OCI-LY7 (cell line): ENCODE results near the gene GRB10. TPM values are rescaled to one million over a fixed set of nuclear protein-coding genes. Genes with fewer than 3 reads are reported as not detected.

Source experiments
- BruUV-seq: library from RNA; stranded (reverse); fragments of 400-500 nt; replicated peaks from 2 replicates; lab custom pipeline; 2021; lab: Mats Ljungman, UMichigan
- CTCF ChIA-PET: fragments of 300-600 bp; sonication (Branson Sonifier 250); formaldehyde crosslinking; loops from one replicate; lab custom pipeline; 2022; ENCODE audit warnings: antibody characterized with exemption; ENCODE audit not compliant: unreplicated experiment; lab: Charles Lee
- POLR2A ChIA-PET: fragments of 300-600 bp; sonication (Branson Sonifier 250); formaldehyde crosslinking; loops from one replicate; lab custom pipeline; 2022; ENCODE audit warnings: antibody characterized with exemption; lab: Charles Lee
- DNase-seq: peaks from one replicate; pipeline ENCODE4 v3.0.0-alpha.2; 2015; ENCODE audit warnings: low spot score
- H2AFZ ChIP-seq: fragments of 200-600 bp; sonication (generic), shearing (Covaris generic); 2 replicates; pipeline ENCODE4 v1.6.1; 2014; ENCODE audit warnings: mild to moderate bottlenecking, antibody characterized with exemption, low read length, moderate library complexity
- H3K27ac ChIP-seq: fragments of 200-600 bp; sonication (generic); 2 replicates; pipeline ENCODE4 v1.5.1; 2014; ENCODE audit warnings: mixed run types, low read depth, mild to moderate bottlenecking, moderate library complexity, low read length, inconsistent platforms; ENCODE audit not compliant: poor library complexity, severe bottlenecking
- H3K36me3 ChIP-seq: fragments of 200-600 bp; sonication (generic); 2 replicates; pipeline ENCODE4 v1.6.1; 2014; ENCODE audit warnings: mild to moderate bottlenecking, antibody characterized with exemption, low read length, moderate library complexity, mixed read lengths; ENCODE audit not compliant: insufficient read depth
- H3K4me1 ChIP-seq: fragments of 200-600 bp; sonication (generic); 2 replicates; pipeline ENCODE4 v1.5.1; 2014; ENCODE audit warnings: mild to moderate bottlenecking, low read length; ENCODE audit not compliant: insufficient read depth, poor library complexity, severe bottlenecking
- H3K4me2 ChIP-seq: fragments of 200-600 bp; sonication (generic); 2 replicates; pipeline ENCODE4 v1.6.1; 2014; ENCODE audit warnings: mild to moderate bottlenecking, low read length
- H3K4me3 ChIP-seq: fragments of 200-600 bp; sonication (generic); 2 replicates; pipeline ENCODE4 v1.5.1; 2014; ENCODE audit warnings: mild to moderate bottlenecking, low read depth, low read length; ENCODE audit not compliant: poor library complexity, severe bottlenecking
- H3K79me2 ChIP-seq: fragments of 200-600 bp; sonication (generic); 2 replicates; pipeline ENCODE4 v1.6.1; 2016; ENCODE audit warnings: low read depth, mild to moderate bottlenecking, low read length, moderate library complexity, mixed read lengths; ENCODE audit not compliant: insufficient read depth
- H3K9me2 ChIP-seq: fragments of 200-600 bp; sonication (generic); 2 replicates; pipeline ENCODE4 v1.6.1; 2016; ENCODE audit warnings: mild to moderate bottlenecking, low read length, mixed read lengths; ENCODE audit not compliant: insufficient read depth
- H3K9me3 ChIP-seq: fragments of 200-600 bp; sonication (generic); 2 replicates; pipeline ENCODE4 v1.6.1; 2014; ENCODE audit warnings: mild to moderate bottlenecking, mixed run types, low read length, mixed read lengths
- H4K20me1 ChIP-seq: fragments of 200-600 bp; sonication (generic); 2 replicates; pipeline ENCODE4 v1.6.1; 2014; ENCODE audit warnings: mild to moderate bottlenecking, antibody characterized with exemption, low read length, moderate library complexity, mixed read lengths; ENCODE audit not compliant: insufficient read depth
- EZH2phosphoT487 ChIP-seq: fragments of 200-600 bp; sonication (generic); IDR thresholded peaks from 2 replicates; pipeline ENCODE4 v1.6.1; 2018; ENCODE audit warnings: low read depth, borderline replicate concordance, mild to moderate bottlenecking, mixed run types, antibody characterized with exemption, low read length, moderate library complexity, mixed read lengths
- intact Hi-C: fragments of 100-400 bp; cut with micrococcal nuclease; formaldehyde crosslinking; loops from one replicate; pipeline ENCODE4 v1.10.0; 2022; ENCODE audit not compliant: unreplicated experiment
- total RNA-seq, 2 experiments: library from RNA; depleted of rRNA in 1 of 2; stranded (reverse); fragments of >200 nt in 1 of 2; shearing (Covaris generic) in 1 of 2; gene quantifications; 2 replicates each; pipeline ENCODE4 v1.2.3, GENCODE V29; 2014 to 2022
- TF ChIP-seq, protein P1 (sequence below): fragments of 200-600 bp; sonication (generic); conservative IDR thresholded peaks from 2 replicates; pipeline ENCODE4 v1.5.1; 2014; ENCODE audit warnings: mild to moderate bottlenecking, antibody characterized with exemption, low read length, moderate library complexity, mixed read lengths

GRB10 gene
- total RNA-seq, 2 experiments from 2014 or later = not detected

DNA sequence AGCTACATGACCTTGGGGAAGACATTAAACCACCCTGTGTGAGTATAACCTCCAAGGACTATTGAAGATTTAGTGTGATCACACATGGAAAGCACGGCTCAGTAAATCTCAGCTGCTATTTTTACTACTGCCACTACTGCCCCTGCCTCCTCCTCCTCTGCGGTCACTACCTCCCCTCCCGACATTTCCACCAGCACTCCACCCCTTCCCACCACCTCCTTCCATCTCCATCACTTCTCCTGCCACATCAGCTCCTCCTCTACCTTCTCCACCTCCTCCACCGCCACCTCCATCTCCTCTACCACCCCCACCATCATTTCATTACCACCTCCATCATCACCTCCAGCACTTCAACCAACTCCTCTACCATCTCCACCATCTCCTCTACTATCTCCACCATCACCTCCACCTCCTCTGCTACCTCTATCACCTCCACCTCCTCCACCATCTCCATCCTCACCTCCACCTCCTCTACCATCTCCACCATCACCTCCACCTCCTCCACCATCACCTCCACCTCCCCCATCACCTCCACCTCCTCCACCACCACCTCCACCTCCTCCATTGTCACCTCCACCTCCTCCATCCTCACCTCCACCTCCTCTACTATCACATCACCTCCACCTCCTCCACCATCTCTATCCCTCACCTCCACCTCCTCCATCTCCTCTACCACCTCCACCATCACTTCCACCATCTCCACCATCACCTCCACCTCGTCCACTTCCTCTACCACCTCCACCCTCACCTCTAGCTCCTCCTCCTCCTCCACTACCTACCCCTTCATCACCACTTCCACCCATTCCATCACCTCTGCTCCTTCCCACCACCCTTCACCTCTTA is 69.4 kb downstream of the GRB10 start:
- Histone ChIP-seq H3K4me1 (no peaks in the 10 kb centered on the region), H2AFZ (no peak overlapping the region), H3K27ac (no peak overlapping the region), H4K20me1 (no peaks in the 10 kb centered on the region), H3K9me2 (no peaks in the 10 kb centered on the region), H3K4me2 (no peak overlapping the region), H3K36me3 (no peaks in the 10 kb centered on the region), H3K79me2 (no peaks in the 10 kb centered on the region), H3K4me3 (no peak overlapping the region), H3K9me3 (no peaks in the 10 kb centered on the region)
- CTCF ChIA-PET = no interaction called here
- no peak for TF ChIP-seq EZH2phosphoT487
- TF ChIP-seq, protein P1, sequence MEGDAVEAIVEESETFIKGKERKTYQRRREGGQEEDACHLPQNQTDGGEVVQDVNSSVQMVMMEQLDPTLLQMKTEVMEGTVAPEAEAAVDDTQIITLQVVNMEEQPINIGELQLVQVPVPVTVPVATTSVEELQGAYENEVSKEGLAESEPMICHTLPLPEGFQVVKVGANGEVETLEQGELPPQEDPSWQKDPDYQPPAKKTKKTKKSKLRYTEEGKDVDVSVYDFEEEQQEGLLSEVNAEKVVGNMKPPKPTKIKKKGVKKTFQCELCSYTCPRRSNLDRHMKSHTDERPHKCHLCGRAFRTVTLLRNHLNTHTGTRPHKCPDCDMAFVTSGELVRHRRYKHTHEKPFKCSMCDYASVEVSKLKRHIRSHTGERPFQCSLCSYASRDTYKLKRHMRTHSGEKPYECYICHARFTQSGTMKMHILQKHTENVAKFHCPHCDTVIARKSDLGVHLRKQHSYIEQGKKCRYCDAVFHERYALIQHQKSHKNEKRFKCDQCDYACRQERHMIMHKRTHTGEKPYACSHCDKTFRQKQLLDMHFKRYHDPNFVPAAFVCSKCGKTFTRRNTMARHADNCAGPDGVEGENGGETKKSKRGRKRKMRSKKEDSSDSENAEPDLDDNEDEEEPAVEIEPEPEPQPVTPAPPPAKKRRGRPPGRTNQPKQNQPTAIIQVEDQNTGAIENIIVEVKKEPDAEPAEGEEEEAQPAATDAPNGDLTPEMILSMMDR = no peak
- no peak for DNase-seq
- POLR2A ChIA-PET = no interaction called here
- no TSS peak for BruUV-seq
- intact Hi-C loops = loop anchor here (10.0 kb wide), 1 partner anchor 61 kb away; no protein-coding TSS in a partner anchor

DNA sequence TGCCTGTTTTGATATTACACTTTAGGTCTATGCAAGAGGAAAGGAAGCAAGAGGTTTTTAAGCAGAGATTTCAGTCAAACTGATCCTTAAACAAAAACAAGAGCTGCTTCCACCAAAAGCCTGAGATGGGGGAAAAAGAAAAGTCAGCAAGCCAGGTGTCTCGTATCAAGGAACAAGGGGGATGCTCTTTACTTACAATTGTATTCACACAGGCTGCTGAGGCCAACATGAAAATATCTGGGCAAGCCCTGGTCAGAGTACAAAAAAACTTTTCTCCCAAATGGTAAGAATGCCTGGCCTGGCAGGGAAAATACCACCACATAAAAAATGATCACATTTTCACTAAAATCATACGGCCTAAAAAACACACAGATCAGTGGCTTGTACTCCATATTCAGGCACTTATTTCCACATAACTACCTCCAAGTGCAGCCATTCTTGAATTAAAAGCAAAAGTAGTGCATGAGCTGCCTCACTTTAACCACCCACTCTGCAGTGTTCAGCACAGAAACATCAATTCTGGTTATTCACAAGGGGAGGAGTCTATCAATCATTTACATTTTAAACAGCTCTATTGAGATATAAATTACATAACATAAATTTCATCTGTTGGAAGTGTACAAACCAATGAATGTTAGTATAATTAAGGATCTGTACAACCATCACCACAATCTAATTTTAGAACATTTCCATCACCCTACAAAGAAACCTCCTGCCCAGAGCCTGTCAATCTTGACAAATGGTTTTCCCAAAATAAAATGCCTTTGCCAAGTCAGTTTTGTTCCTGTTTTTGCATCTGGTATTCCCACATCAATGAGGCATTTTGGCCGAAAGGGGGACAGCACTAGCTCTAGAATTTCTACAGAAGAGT is 70.2 kb downstream of the GRB10 start:
- no peaks in the 10 kb centered on the region for H3K9me2 ChIP-seq
- H3K79me2 ChIP-seq = no peaks in the 10 kb centered on the region
- no peak overlapping the region for H2AFZ ChIP-seq
- H3K4me1 ChIP-seq = no peaks in the 10 kb centered on the region
- POLR2A ChIA-PET = no interaction called here
- H3K4me2 ChIP-seq = no peak overlapping the region
- intact Hi-C loops = loop anchor here (10.0 kb wide), 1 partner anchor 62 kb away; no protein-coding TSS in a partner anchor
- no peaks in the 10 kb centered on the region for H3K9me3 ChIP-seq
- no TSS peak for BruUV-seq
- no peak for DNase-seq
- no peaks in the 10 kb centered on the region for H3K36me3 ChIP-seq
- CTCF ChIA-PET = no interaction called here
- no peak overlapping the region for H3K27ac ChIP-seq
- no peaks in the 10 kb centered on the region for H4K20me1 ChIP-seq
- TF ChIP-seq EZH2phosphoT487 = no peak
- TF ChIP-seq, protein P1 = no peak
- H3K4me3 ChIP-seq = no peak overlapping the region
